ENCODE results near the gene ARL2.

DNA sequence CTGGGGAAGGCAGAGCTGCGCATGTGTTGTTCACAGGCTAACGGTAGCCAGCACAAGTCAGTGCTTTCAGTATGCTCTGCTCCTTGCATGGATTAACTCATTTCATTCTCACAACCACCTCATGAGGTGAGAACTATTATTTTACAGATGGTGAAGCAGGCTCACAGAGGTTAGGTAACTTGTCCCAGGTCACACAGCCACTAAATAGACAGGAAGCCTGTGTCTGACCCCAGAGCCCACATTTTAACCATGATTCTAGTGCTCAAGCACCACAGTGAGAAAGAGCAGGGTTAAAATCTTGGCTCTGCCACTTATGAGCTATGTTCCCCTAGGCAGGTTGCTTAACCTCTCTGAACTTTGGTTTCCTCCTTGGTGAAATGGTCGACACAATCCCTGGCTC, 7.0 kb downstream of the ARL2 start:
- no peak for TF ChIP-seq EP300 (IDR thresholded peaks at IDR 0.05; ENCODE audit: borderline replicate concordance in 1 of 2, low read depth in 1 of 2, low read length in 1 of 2)
- TF ChIP-seq POLR2AphosphoS5 (IDR thresholded peaks at IDR 0.05; ENCODE audit: low read depth, low read length): no peak
- TF ChIP-seq JUND (IDR thresholded peaks at IDR 0.05): no peak
- TF ChIP-seq, protein P1, sequence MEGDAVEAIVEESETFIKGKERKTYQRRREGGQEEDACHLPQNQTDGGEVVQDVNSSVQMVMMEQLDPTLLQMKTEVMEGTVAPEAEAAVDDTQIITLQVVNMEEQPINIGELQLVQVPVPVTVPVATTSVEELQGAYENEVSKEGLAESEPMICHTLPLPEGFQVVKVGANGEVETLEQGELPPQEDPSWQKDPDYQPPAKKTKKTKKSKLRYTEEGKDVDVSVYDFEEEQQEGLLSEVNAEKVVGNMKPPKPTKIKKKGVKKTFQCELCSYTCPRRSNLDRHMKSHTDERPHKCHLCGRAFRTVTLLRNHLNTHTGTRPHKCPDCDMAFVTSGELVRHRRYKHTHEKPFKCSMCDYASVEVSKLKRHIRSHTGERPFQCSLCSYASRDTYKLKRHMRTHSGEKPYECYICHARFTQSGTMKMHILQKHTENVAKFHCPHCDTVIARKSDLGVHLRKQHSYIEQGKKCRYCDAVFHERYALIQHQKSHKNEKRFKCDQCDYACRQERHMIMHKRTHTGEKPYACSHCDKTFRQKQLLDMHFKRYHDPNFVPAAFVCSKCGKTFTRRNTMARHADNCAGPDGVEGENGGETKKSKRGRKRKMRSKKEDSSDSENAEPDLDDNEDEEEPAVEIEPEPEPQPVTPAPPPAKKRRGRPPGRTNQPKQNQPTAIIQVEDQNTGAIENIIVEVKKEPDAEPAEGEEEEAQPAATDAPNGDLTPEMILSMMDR (IDR thresholded peaks at IDR 0.05): no peak
- TF ChIP-seq USF2 (IDR thresholded peaks at IDR 0.05; ENCODE audit: borderline replicate concordance, low read depth, low read length): no peak
